Tibial nerve (tissue), 4 donors: Measurements from ENCODE around the gene CDKL5. TPM values are rescaled to one million over a fixed set of nuclear protein-coding genes. Genes with fewer than 3 reads are reported as not detected.
"Not testable (repeated sequence)": the region's sequence is repeated elsewhere in the genome, so short reads cannot be mapped to it uniquely, and the experiment has no call there.

Experiments
- DNase-seq, 2 donors: peaks; one replicate each; pipeline ENCODE4 v3.0.0-alpha.2; 2019; ENCODE audit warnings: low spot score in 2 of 2
- H3K27ac ChIP-seq, 4 donors: fragments of 200-600 bp; sonication (generic) in 3 of 4; one replicate each; pipeline ENCODE4 v1.5.1; 2017 to 2019; ENCODE audit warnings: mild to moderate bottlenecking in 1 of 4
- H3K27me3 ChIP-seq, 2 donors: fragments of 200-600 bp; sonication (generic) in 1 of 2; one replicate each; pipeline versions ENCODE4 v1.5.1 to v1.6.0; 2017 to 2019
- H3K36me3 ChIP-seq, 3 donors: fragments of 200-600 bp; sonication (generic); one replicate each; pipeline ENCODE4 v1.5.1; 2018 to 2019
- H3K4me1 ChIP-seq, 4 donors: fragments of 200-600 bp; sonication (generic) in 3 of 4; one replicate each; pipeline ENCODE4 v1.5.1; 2017 to 2019
- H3K4me3 ChIP-seq, 4 donors: fragments of 200-600 bp; sonication (generic) in 3 of 4; one replicate each; pipeline ENCODE4 v1.5.1; 2017 to 2019; ENCODE audit warnings: mild to moderate bottlenecking in 1 of 4, moderate library complexity in 1 of 4
- H3K9me3 ChIP-seq, 4 donors: fragments of 200-600 bp; sonication (generic) in 3 of 4; one replicate each; pipeline ENCODE4 v1.5.1; 2017 to 2019
- CTCF ChIP-seq, 5 experiments: fragments of 200-600 bp in 3 of 5; fragments of 450-650 bp in 2 of 5; sonication (generic) in 3 of 5; IDR thresholded peaks; one replicate each; pipeline ENCODE4 v1.5.1; 2016 to 2019; ENCODE audit warnings: antibody characterized with exemption in 5 of 5, mild to moderate bottlenecking in 3 of 5, moderate library complexity in 2 of 5
- EP300 ChIP-seq, 2 donors: sonication (generic); formaldehyde crosslinking; IDR thresholded peaks; one replicate each; pipeline ENCODE4 v1.6.1; 2017; ENCODE audit warnings: antibody characterized with exemption in 2 of 2, mild to moderate bottlenecking in 1 of 2
- POLR2A ChIP-seq, 2 donors: fragments of 450-650 bp; IDR thresholded peaks; one replicate each; pipeline ENCODE4 v1.6.1; 2017; ENCODE audit warnings: antibody characterized with exemption in 2 of 2, mild to moderate bottlenecking in 2 of 2, moderate library complexity in 2 of 2
- WGBS, 2 donors: methylation state at CpG; one replicate each; pipeline ENCODE4 v1.1.5; 2018; 5-methylcytosine and 5-hydroxymethylcytosine counted together
- total RNA-seq, 4 donors: library from RNA; depleted of rRNA; stranded (reverse); fragments of >200 nt; gene quantifications; one replicate each; pipeline ENCODE4 v1.1.0, GENCODE V29; 2016

The CDKL5 gene
- total RNA-seq, 4 donors from 2014 or later = 6.1 to 7.5 (median 6.3) TPM

GRCh38 chrX:18422886-18423285 lies 2.5 kb upstream of the CDKL5 start:
- Histone ChIP-seq H3K27ac (no peak overlapping the region), H3K27me3 (peaks cover 0 to 12% of the 10 kb centered on the region in 2 donors), H3K9me3 (no peaks in the 10 kb centered on the region), H3K36me3 (no peaks in the 10 kb centered on the region), H3K4me1 (peaks cover 0 to 8% (median 0%) of the 10 kb centered on the region in 4 donors), H3K4me3 (no peak overlapping the region)
- TF ChIP-seq POLR2A (IDR thresholded peaks at IDR 0.05) = no peak
- no peak for TF ChIP-seq CTCF (IDR thresholded peaks at IDR 0.05)
- no peak for TF ChIP-seq EP300 (IDR thresholded peaks at IDR 0.05)
- DNase-seq = no peak
- 75 to 89% methylated on average over 4 of the region's 4 CpGs for whole genome bisulfite sequencing, 2 donors

GRCh38 chrX:18424482-18425198 lies 768 bp upstream of the CDKL5 start:
- TF ChIP-seq EP300 (IDR thresholded peaks at IDR 0.05) (no peak), CTCF (IDR thresholded peaks at IDR 0.05) (no peak), POLR2A (IDR thresholded peaks at IDR 0.05) (no peak)
- Histone ChIP-seq H3K27me3 (peaks cover 0 to 12% of the 10 kb centered on the region in 2 donors), H3K27ac (peak overlapping the region; percentile 38 to 90 (median 68)), H3K9me3 (no peaks in the 10 kb centered on the region), H3K4me3 (peak overlapping the region; percentile 62 to 89 (median 66)), H3K4me1 (peaks cover 0 to 8% (median 0%) of the 10 kb centered on the region in 4 donors), H3K36me3 (no peaks in the 10 kb centered on the region)
- no peak for DNase-seq
- 1 to 28% methylated on average over 16 to 28 of the region's 28 CpGs for WGBS, 2 donors

GRCh38 chrX:18426004-18426320 lies 554 bp downstream of the CDKL5 start:
- TF ChIP-seq CTCF (IDR thresholded peaks at IDR 0.05) = no peak
- TF ChIP-seq POLR2A (IDR thresholded peaks at IDR 0.05) = no peak
- TF ChIP-seq EP300 (IDR thresholded peaks at IDR 0.05) = no peak
- WGBS, 2 donors = 28% methylated on average over 20 of the region's 40 CpGs; no CpG with 5 or more reads in 1 of the 2 donors
- H3K27ac ChIP-seq = peak overlapping the region; percentile 38 to 90 (median 82)
- no peaks in the 10 kb centered on the region for H3K9me3 ChIP-seq
- peaks cover 0 to 12% of the 10 kb centered on the region in 2 donors for H3K27me3 ChIP-seq
- H3K4me3 ChIP-seq = peak overlapping the region; percentile 53 to 89 (median 66)
- DNase-seq = no peak
- H3K36me3 ChIP-seq = no peaks in the 10 kb centered on the region
- peaks cover 0 to 8% (median 0%) of the 10 kb centered on the region in 4 donors for H3K4me1 ChIP-seq

- Histone ChIP-seq H3K4me1 (peaks cover 0 to 8% (median 0%) of the 10 kb centered on the region in 4 donors), H3K9me3 (no peaks in the 10 kb centered on the region), H3K4me3 (no peak overlapping the region), H3K36me3 (no peaks in the 10 kb centered on the region), H3K27ac (no peak overlapping the region), H3K27me3 (peaks cover 0 to 12% of the 10 kb centered on the region in 2 donors)
- WGBS, 2 donors = 52 to 82% methylated on average over 5 of the region's 5 CpGs
- no peak for TF ChIP-seq POLR2A (IDR thresholded peaks at IDR 0.05)
- no peak for TF ChIP-seq EP300 (IDR thresholded peaks at IDR 0.05)
- TF ChIP-seq CTCF (IDR thresholded peaks at IDR 0.05) = no peak
- no peak for DNase-seq
These were observed 2.6 kb downstream of the CDKL5 start for GRCh38 chrX:18428006-18428405.

GRCh38 chrX:18433288-18433687 lies 7.9 kb downstream of the CDKL5 start:
- not testable (repeated sequence) for H3K36me3 ChIP-seq, H3K27me3 ChIP-seq, H3K27ac ChIP-seq, H3K9me3 ChIP-seq, DNase-seq, H3K4me1 ChIP-seq, H3K4me3 ChIP-seq
- WGBS, 2 donors = 89 to 91% methylated on average over 12 to 14 of the region's 14 CpGs
